Measurements from ENCODE around the gene PTPDC1. TPM values are rescaled to one million over a fixed set of nuclear protein-coding genes. Genes with fewer than 3 reads are reported as not detected.
A peak's percentile ranks its signal among the peaks of the same experiment; 100 is the strongest.

PTPDC1 gene
- total RNA-seq = 9.5 and 10.1 TPM in 2 replicates
- long read RNA-seq, partial matches to known transcripts = 1 of 8 reads
- long read RNA-seq, other reads (novel, unspliced or antisense) = 7 of 8 reads

GRCh38 chr9:94084314-94084713 lies at the start of gene PTPDC1:
PTPDC1 (plus strand) TSS chr9:94084464; CDS start chr9:94084531, 67 bp downstream.
- Mint-ChIP-seq H3K4me3 (peak within 1 kb of the TSS; percentile 75), H3K27ac (ENCODE audit: unreplicated experiment) (peak within 1 kb of the TSS; percentile 76), H3K9me3 (no peaks in the 10 kb centered on the region), H3K27me3 (ENCODE audit: low read depth) (no peaks in the 10 kb centered on the region), H3K4me1 (peaks cover 25% of the 10 kb centered on the region), H3K36me3 (ENCODE audit: low read depth) (peaks cover 5% of the 10 kb centered on the region)
- TF ChIP-seq CTCF (conservative IDR thresholded peaks at IDR 0.05) = no peak
- DNase-seq (ENCODE audit: low read depth, low spot score) = peak; percentile 39

GRCh38 chr9:94034511-94034910 lies 49.8 kb upstream of the PTPDC1 start:
- H3K27ac Mint-ChIP-seq (ENCODE audit: unreplicated experiment) = no peak overlapping the region
- peaks cover 20% of the 10 kb centered on the region for H3K4me1 Mint-ChIP-seq
- peaks cover 4% of the 10 kb centered on the region for H3K36me3 Mint-ChIP-seq (ENCODE audit: low read depth)
- H3K27me3 Mint-ChIP-seq (ENCODE audit: low read depth) = peaks cover 2% of the 10 kb centered on the region
- TF ChIP-seq CTCF (conservative IDR thresholded peaks at IDR 0.05) = no peak
- H3K9me3 Mint-ChIP-seq = peaks cover 2% of the 10 kb centered on the region
- no peak overlapping the region for H3K4me3 Mint-ChIP-seq
- no peak for DNase-seq (ENCODE audit: low read depth, low spot score)

GRCh38 chr9:94039786-94040185 lies 44.5 kb upstream of the PTPDC1 start:
- no peaks in the 10 kb centered on the region for H3K36me3 Mint-ChIP-seq (ENCODE audit: low read depth)
- H3K27ac Mint-ChIP-seq (ENCODE audit: unreplicated experiment) = no peak overlapping the region
- TF ChIP-seq CTCF (conservative IDR thresholded peaks at IDR 0.05) = no peak
- no peak overlapping the region for H3K4me3 Mint-ChIP-seq
- no peak for DNase-seq (ENCODE audit: low read depth, low spot score)
- H3K9me3 Mint-ChIP-seq = peaks cover 2% of the 10 kb centered on the region
- peaks cover 7% of the 10 kb centered on the region for H3K4me1 Mint-ChIP-seq
- no peaks in the 10 kb centered on the region for H3K27me3 Mint-ChIP-seq (ENCODE audit: low read depth)

- no peak overlapping the region for H3K4me3 Mint-ChIP-seq
- DNase-seq (ENCODE audit: low read depth, low spot score) = no peak
- H3K9me3 Mint-ChIP-seq = no peaks in the 10 kb centered on the region
- no peaks in the 10 kb centered on the region for H3K36me3 Mint-ChIP-seq (ENCODE audit: low read depth)
- no peaks in the 10 kb centered on the region for H3K27me3 Mint-ChIP-seq (ENCODE audit: low read depth)
- peaks cover 7% of the 10 kb centered on the region for H3K4me1 Mint-ChIP-seq
- TF ChIP-seq CTCF (conservative IDR thresholded peaks at IDR 0.05) = no peak
- H3K27ac Mint-ChIP-seq (ENCODE audit: unreplicated experiment) = no peak overlapping the region
These were observed 41.5 kb upstream of the PTPDC1 start for GRCh38 chr9:94042516-94043360.

GRCh38 chr9:94054716-94055115 lies 29.5 kb upstream of the PTPDC1 start:
- peaks cover 11% of the 10 kb centered on the region for H3K36me3 Mint-ChIP-seq (ENCODE audit: low read depth)
- H3K27ac Mint-ChIP-seq (ENCODE audit: unreplicated experiment) = no peak overlapping the region
- no peak for DNase-seq (ENCODE audit: low read depth, low spot score)
- H3K9me3 Mint-ChIP-seq = peaks cover 10% of the 10 kb centered on the region
- H3K27me3 Mint-ChIP-seq (ENCODE audit: low read depth) = no peaks in the 10 kb centered on the region
- no peaks in the 10 kb centered on the region for H3K4me1 Mint-ChIP-seq
- no peak for TF ChIP-seq CTCF (conservative IDR thresholded peaks at IDR 0.05)
- no peak overlapping the region for H3K4me3 Mint-ChIP-seq

Measured in neural crest cell (in vitro differentiated cells).